Activated CD4-positive, alpha-beta T cell treated with anti-CD3 and anti-CD28 coated beads for 24 hours (primary cell): ENCODE results near the gene FLCN.

Source experiments
- DNase-seq, 2 donors: peaks; one replicate each; pipeline ENCODE4 v3.0.0-alpha.2; 2020; ENCODE audit warnings: low read depth in 2 of 2

Gene FLCN

DNA sequence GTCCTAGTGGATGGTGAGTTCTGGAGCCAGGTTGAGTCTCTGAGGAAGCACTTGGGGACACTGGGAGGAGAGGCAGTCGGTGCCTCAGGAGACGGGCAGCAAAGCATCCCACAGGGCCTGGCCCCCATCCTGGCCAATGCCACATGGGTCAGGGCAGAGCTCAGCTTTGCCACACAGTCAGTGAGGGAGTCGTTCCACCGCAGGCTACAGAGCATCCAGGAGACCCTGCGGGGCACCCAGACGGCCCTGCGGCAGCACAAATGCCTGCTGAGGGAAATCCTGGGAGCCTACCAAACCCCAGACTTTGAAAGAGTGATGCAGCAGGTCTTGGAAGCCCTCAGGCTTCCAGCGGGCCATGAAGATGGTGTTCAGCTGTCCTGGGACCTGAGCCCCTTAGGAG lies 70.5 kb downstream of the FLCN start:
- DNase-seq, result no peak

GRCh38 chr17:17165666-17166308 lies 71.2 kb downstream of the FLCN start:
- no peak for DNase-seq

GRCh38 chr17:17164676-17165075 lies 72.3 kb downstream of the FLCN start:
- DNase-seq, result no peak

- no peak for DNase-seq
Measured at GRCh38 chr17:17164156-17164555, 72.8 kb downstream of the FLCN start.
